PC-3 (cell line): ENCODE data around the gene PARP15. TPM values are rescaled to one million over a fixed set of nuclear protein-coding genes. Genes with fewer than 3 reads are reported as not detected.

ENCODE experiments used
- ATAC-seq: fragments of 200-7000 bp; cut with Tn5 transposase; 2 replicates; pipeline ENCODE4 v1.9.1; 2020; ENCODE audit warnings: mild to moderate bottlenecking, moderate library complexity
- BruUV-seq: library from RNA; stranded (reverse); fragments of 400-500 nt; replicated peaks from 2 replicates; lab custom pipeline; 2021; lab: Mats Ljungman, UMichigan
- CTCF ChIA-PET: fragments of 300-600 bp; sonication (Branson Sonifier 250); formaldehyde crosslinking; loops from one replicate; lab custom pipeline; 2022; ENCODE audit warnings: antibody characterized with exemption; lab: Charles Lee
- POLR2A ChIA-PET: fragments of 300-600 bp; sonication (Branson Sonifier 250); formaldehyde crosslinking; loops from one replicate; lab custom pipeline; 2022; ENCODE audit warnings: antibody characterized with exemption; ENCODE audit not compliant: unreplicated experiment; lab: Charles Lee
- DNase-seq: peaks from one replicate; pipeline ENCODE4 v3.0.0-alpha.2; 2015
- H2AFZ ChIP-seq: fragments of 300-600 bp; sonication (generic); 2 replicates; pipeline ENCODE4 v1.6.0; 2016; ENCODE audit warnings: antibody characterized with exemption, low read length
- H3F3A ChIP-seq: fragments of 300-600 bp; sonication (generic); one replicate; pipeline ENCODE4 v1.6.0; 2017; ENCODE audit warnings: antibody characterized with exemption, low read length, control low read depth, mild to moderate bottlenecking; ENCODE audit not compliant: unreplicated experiment
- H3K27ac ChIP-seq: fragments of 300-600 bp; sonication (generic); 2 replicates; pipeline ENCODE4 v1.5.1; 2016; ENCODE audit warnings: mild to moderate bottlenecking, low read length
- H3K27me3 ChIP-seq: fragments of 300-600 bp; sonication (generic); 2 replicates; pipeline ENCODE4 v1.6.1; 2016; ENCODE audit warnings: low read length, mixed read lengths
- H3K36me3 ChIP-seq: fragments of 300-600 bp; sonication (generic); 2 replicates; pipeline ENCODE4 v1.6.1; 2016; ENCODE audit warnings: low read depth, mixed run types, low read length, mixed read lengths
- H3K4me1 ChIP-seq: fragments of 300-600 bp; sonication (generic); 2 replicates; pipeline ENCODE4 v1.5.1; 2016; ENCODE audit warnings: low read length; ENCODE audit not compliant: insufficient read depth
- H3K4me2 ChIP-seq: fragments of 300-600 bp; sonication (generic); 2 replicates; pipeline ENCODE4 v1.6.0; 2016; ENCODE audit warnings: low read length
- H3K4me3 ChIP-seq: fragments of 300-600 bp; sonication (generic); 2 replicates; pipeline ENCODE4 v1.5.1; 2016; ENCODE audit warnings: mild to moderate bottlenecking, low read length, mixed read lengths
- H3K79me2 ChIP-seq: fragments of 300-600 bp; sonication (generic); 2 replicates; pipeline ENCODE4 v1.6.1; 2017; ENCODE audit warnings: low read length, mixed read lengths
- H3K9ac ChIP-seq: fragments of 300-600 bp; sonication (generic); 2 replicates; pipeline ENCODE4 v1.6.0; 2016; ENCODE audit warnings: mild to moderate bottlenecking, low read length
- H3K9me2 ChIP-seq: fragments of 300-600 bp; sonication (generic); replicated peaks from 2 replicates; pipeline ENCODE4 v1.6.1; 2016; ENCODE audit warnings: mixed run types, low read length, mixed read lengths
- H3K9me3 ChIP-seq: fragments of 300-600 bp; sonication (generic); 2 replicates; pipeline ENCODE4 v1.6.1; 2016; ENCODE audit warnings: low read length, mixed read lengths
- H4K20me1 ChIP-seq: fragments of 300-600 bp; sonication (generic); 2 replicates; pipeline ENCODE4 v1.6.1; 2016; ENCODE audit warnings: low read length, mixed read lengths
- CTCF ChIP-seq: fragments of 300-600 bp; sonication (generic); conservative IDR thresholded peaks from 2 replicates; pipeline ENCODE4 v1.5.1; 2017; ENCODE audit warnings: antibody characterized with exemption, low read depth, mild to moderate bottlenecking, low read length
- EZH2 ChIP-seq: fragments of 300-600 bp; sonication (generic); IDR thresholded peaks from one replicate; pipeline ENCODE4 v1.6.1; 2017; ENCODE audit warnings: antibody characterized with exemption, mild to moderate bottlenecking, low read length; ENCODE audit not compliant: unreplicated experiment
- EZH2phosphoT487 ChIP-seq: fragments of 300-600 bp; sonication (generic); IDR thresholded peaks from 2 replicates; pipeline ENCODE4 v1.6.1; 2018; ENCODE audit warnings: mild to moderate bottlenecking, antibody characterized with exemption, low read length, borderline replicate concordance
- intact Hi-C: fragments of 100-400 bp; cut with micrococcal nuclease; formaldehyde crosslinking; loops from 2 replicates; pipeline ENCODE4 v1.9.0; 2023
- total RNA-seq: library from RNA; depleted of rRNA; stranded (reverse); fragments of >200 nt; gene quantifications from 2 replicates; pipeline ENCODE4 v1.2.3, GENCODE V29; 2014

The PARP15 gene
- total RNA-seq, 1 experiment from 2014 or later = not detected

DNA sequence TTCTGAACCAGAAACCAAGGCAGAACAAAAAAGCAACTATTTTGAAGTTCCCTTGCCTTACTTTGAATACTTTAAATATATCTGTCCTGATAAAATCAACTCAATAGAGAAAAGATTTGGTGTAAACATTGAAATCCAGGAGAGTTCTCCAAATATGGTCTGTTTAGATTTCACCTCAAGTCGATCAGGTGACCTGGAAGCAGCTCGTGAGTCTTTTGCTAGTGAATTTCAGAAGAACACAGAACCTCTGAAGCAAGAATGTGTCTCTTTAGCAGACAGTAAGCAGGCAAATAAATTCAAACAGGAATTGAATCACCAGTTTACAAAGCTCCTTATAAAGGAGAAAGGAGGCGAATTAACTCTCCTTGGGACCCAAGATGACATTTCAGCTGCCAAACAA, 8.7 kb upstream of the PARP15 start:
- ChIA-PET CTCF (no interaction called here), POLR2A (interaction anchor here (0.7 kb wide), 1 partner anchor 121 kb away, joined by 3 read pairs; no protein-coding TSS in a partner anchor)
- H3K9me2 ChIP-seq = no peaks in the 10 kb centered on the region
- H3K27me3 ChIP-seq = no peaks in the 10 kb centered on the region
- no peak overlapping the region for H3K4me3 ChIP-seq
- H3K4me1 ChIP-seq = peaks cover 22% of the 10 kb centered on the region
- H3K36me3 ChIP-seq = peaks cover 19% of the 10 kb centered on the region; the same call in 1 of the 2 replicates
- peaks cover 6% of the 10 kb centered on the region for H3F3A ChIP-seq
- H3K9ac ChIP-seq = no peak overlapping the region
- H3K4me2 ChIP-seq = no peak overlapping the region
- intact Hi-C loops = no loop called here
- TF ChIP-seq CTCF (no peak), EZH2 (no peak), EZH2phosphoT487 (no peak)
- DNase-seq = no peak
- H3K27ac ChIP-seq = no peak overlapping the region
- H4K20me1 ChIP-seq = no peaks in the 10 kb centered on the region
- H3K9me3 ChIP-seq = no peaks in the 10 kb centered on the region
- peaks cover 17% of the 10 kb centered on the region for H3K79me2 ChIP-seq
- no peak overlapping the region for H2AFZ ChIP-seq
- no TSS peak for BruUV-seq
- no peak for ATAC-seq

GRCh38 chr3:122572940-122573412, 4.5 kb upstream of the PARP15 start:
- H4K20me1 ChIP-seq = no peaks in the 10 kb centered on the region
- CTCF ChIA-PET = no interaction called here
- no peaks in the 10 kb centered on the region for H3K79me2 ChIP-seq
- H3K27ac ChIP-seq = peak overlapping the region; percentile 88
- peak overlapping the region; percentile 56 for H3K4me2 ChIP-seq
- intact Hi-C loops = loop anchor here (1.0 kb wide), 2 partner anchors 13 to 106 kb away; no protein-coding TSS in a partner anchor
- peaks cover 19% of the 10 kb centered on the region; the same call in 1 of the 2 replicates for H3K36me3 ChIP-seq
- no peaks in the 10 kb centered on the region for H3K9me3 ChIP-seq
- H3F3A ChIP-seq = peaks cover 6% of the 10 kb centered on the region
- H2AFZ ChIP-seq = peak overlapping the region; percentile 66
- H3K9ac ChIP-seq = peak overlapping the region; percentile 42; the same call in 1 of the 2 replicates
- no peaks in the 10 kb centered on the region for H3K9me2 ChIP-seq
- H3K27me3 ChIP-seq = no peaks in the 10 kb centered on the region
- DNase-seq = peak; percentile 98
- H3K4me3 ChIP-seq = no peak overlapping the region
- H3K4me1 ChIP-seq = peaks cover 12% of the 10 kb centered on the region
- TF ChIP-seq EZH2phosphoT487 (no peak), CTCF (no peak), EZH2 (no peak)
- POLR2A ChIA-PET = no interaction called here
- peak; percentile 95 for ATAC-seq
- no TSS peak for BruUV-seq

GRCh38 chr3:122576174-122576940, 1.1 kb upstream of the PARP15 start:
- Histone ChIP-seq H3K27ac (no peak overlapping the region), H3K4me1 (peaks cover 12% of the 10 kb centered on the region), H2AFZ (no peak overlapping the region), H3K27me3 (no peaks in the 10 kb centered on the region), H3K4me3 (no peak overlapping the region), H3F3A (peaks cover 6% of the 10 kb centered on the region), H3K9ac (no peak overlapping the region), H4K20me1 (no peaks in the 10 kb centered on the region), H3K36me3 (0 out of 2 replicates have a peak, but pooled peaks cover 7% of the 10 kb centered on the region), H3K9me2 (no peaks in the 10 kb centered on the region), H3K79me2 (no peaks in the 10 kb centered on the region), H3K4me2 (no peak overlapping the region), H3K9me3 (peaks cover 2% of the 10 kb centered on the region)
- intact Hi-C loops = no loop called here
- TF ChIP-seq EZH2phosphoT487 = no peak
- no peak for TF ChIP-seq EZH2
- no peak for TF ChIP-seq CTCF
- BruUV-seq = no TSS peak
- ChIA-PET CTCF (no interaction called here), POLR2A (no interaction called here)
- ATAC-seq = no peak
- DNase-seq = no peak
